SK-N-SH treated with all-trans-retinoic acid at 6 μM for 48 hours (cell line): Measurements from ENCODE around the gene LRRC28.

Source experiments
- ARNTL ChIP-seq: fragments of 450-650 bp; formaldehyde crosslinking; IDR thresholded peaks from 2 replicates; pipeline ENCODE4 v1.5.0; 2020; ENCODE audit warnings: low read depth, mild to moderate bottlenecking, moderate library complexity, borderline replicate concordance
- BACH2 ChIP-seq: fragments of 250-450 bp; sonication (Bioruptor Pico); IDR thresholded peaks from 2 replicates; pipeline ENCODE4 v1.9.0; 2021; ENCODE audit warnings: mild to moderate bottlenecking, borderline replicate concordance
- CSDC2 ChIP-seq: fragments of 250-450 bp; sonication (Bioruptor Pico); IDR thresholded peaks from 2 replicates; pipeline ENCODE4 v1.5.0; 2020; ENCODE audit warnings: mild to moderate bottlenecking, moderate library complexity
- ESRRG ChIP-seq: fragments of 250-450 bp; sonication (Bioruptor Pico); IDR thresholded peaks from 2 replicates; pipeline ENCODE4 v1.6.1; 2021; ENCODE audit warnings: mild to moderate bottlenecking
- GLIS3 ChIP-seq: fragments of 250-450 bp; sonication (Bioruptor Pico); IDR thresholded peaks from 2 replicates; pipeline ENCODE4 v1.5.0; 2020; ENCODE audit warnings: mild to moderate bottlenecking, moderate library complexity
- ISL1 ChIP-seq: fragments of 250-450 bp; sonication (Bioruptor Pico); IDR thresholded peaks from 2 replicates; pipeline ENCODE4 v2.1.2; 2022; ENCODE audit warnings: mild to moderate bottlenecking, moderate library complexity
- OSR1 ChIP-seq: fragments of 250-450 bp; sonication (Bioruptor Pico); IDR thresholded peaks from 2 replicates; pipeline ENCODE4 v1.8.0; 2022; ENCODE audit warnings: moderate library complexity, mild to moderate bottlenecking, inconsistent platforms
- PPARA ChIP-seq: fragments of 250-450 bp; sonication (Bioruptor Pico); IDR thresholded peaks from 2 replicates; pipeline ENCODE4 v1.5.0; 2020; ENCODE audit warnings: mild to moderate bottlenecking, borderline replicate concordance
- RARB ChIP-seq: fragments of 250-450 bp; sonication (Bioruptor Pico); IDR thresholded peaks from 2 replicates; pipeline ENCODE4 v1.8.0; 2021; ENCODE audit warnings: mild to moderate bottlenecking, moderate library complexity
- TOX ChIP-seq: fragments of 250-450 bp; sonication (Bioruptor Pico); IDR thresholded peaks from 2 replicates; pipeline ENCODE4 v1.8.0; 2021; ENCODE audit warnings: mild to moderate bottlenecking, moderate library complexity, borderline replicate concordance
- TSHZ2 ChIP-seq: fragments of 250-450 bp; sonication (Bioruptor Pico); IDR thresholded peaks from 2 replicates; pipeline ENCODE4 v1.5.0; 2020; ENCODE audit warnings: mild to moderate bottlenecking, moderate library complexity
- ZC3H10 ChIP-seq: fragments of 250-450 bp; sonication (Bioruptor Pico); IDR thresholded peaks from 2 replicates; pipeline ENCODE4 v1.5.1; 2021; ENCODE audit warnings: mild to moderate bottlenecking, moderate library complexity
- ZFP3 ChIP-seq: fragments of 250-450 bp; sonication (Bioruptor Pico); IDR thresholded peaks from 2 replicates; pipeline ENCODE4 v1.5.0; 2020; ENCODE audit warnings: mild to moderate bottlenecking, moderate library complexity
- TF ChIP-seq, protein P1 (sequence below): fragments of 250-450 bp; sonication (Bioruptor Pico); IDR thresholded peaks from 2 replicates; pipeline ENCODE4 v1.8.0; 2020; ENCODE audit warnings: mild to moderate bottlenecking, moderate library complexity, borderline replicate concordance

GRCh38 chr15:99409560-99409959 lies 158.3 kb downstream of the LRRC28 start:
- TF ChIP-seq, protein P1, sequence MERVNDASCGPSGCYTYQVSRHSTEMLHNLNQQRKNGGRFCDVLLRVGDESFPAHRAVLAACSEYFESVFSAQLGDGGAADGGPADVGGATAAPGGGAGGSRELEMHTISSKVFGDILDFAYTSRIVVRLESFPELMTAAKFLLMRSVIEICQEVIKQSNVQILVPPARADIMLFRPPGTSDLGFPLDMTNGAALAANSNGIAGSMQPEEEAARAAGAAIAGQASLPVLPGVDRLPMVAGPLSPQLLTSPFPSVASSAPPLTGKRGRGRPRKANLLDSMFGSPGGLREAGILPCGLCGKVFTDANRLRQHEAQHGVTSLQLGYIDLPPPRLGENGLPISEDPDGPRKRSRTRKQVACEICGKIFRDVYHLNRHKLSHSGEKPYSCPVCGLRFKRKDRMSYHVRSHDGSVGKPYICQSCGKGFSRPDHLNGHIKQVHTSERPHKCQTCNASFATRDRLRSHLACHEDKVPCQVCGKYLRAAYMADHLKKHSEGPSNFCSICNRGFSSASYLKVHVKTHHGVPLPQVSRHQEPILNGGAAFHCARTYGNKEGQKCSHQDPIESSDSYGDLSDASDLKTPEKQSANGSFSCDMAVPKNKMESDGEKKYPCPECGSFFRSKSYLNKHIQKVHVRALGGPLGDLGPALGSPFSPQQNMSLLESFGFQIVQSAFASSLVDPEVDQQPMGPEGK (CRISPR knock-in tag) = no peak
- no peak for TF ChIP-seq ISL1 (CRISPR knock-in tag)
- no peak for TF ChIP-seq GLIS3
- no peak for TF ChIP-seq ESRRG (CRISPR knock-in tag)
- no peak for TF ChIP-seq ZC3H10 (CRISPR knock-in tag)
- TF ChIP-seq BACH2 (CRISPR knock-in tag) = no peak
- no peak for TF ChIP-seq ARNTL (CRISPR knock-in tag)
- TF ChIP-seq TSHZ2 (CRISPR knock-in tag) = no peak
- no peak for TF ChIP-seq CSDC2 (CRISPR knock-in tag)
- no peak for TF ChIP-seq TOX
- no peak for TF ChIP-seq RARB (CRISPR knock-in tag)
- TF ChIP-seq PPARA (CRISPR knock-in tag) = no peak
- no peak for TF ChIP-seq OSR1 (CRISPR knock-in tag)
- TF ChIP-seq ZFP3 (CRISPR knock-in tag) = no peak
